NCI-H69 (cell line): ENCODE results near the gene MYL12A.
A peak's percentile ranks its signal among the peaks of the same experiment; 100 is the strongest.
"Not testable (repeated sequence)": the region's sequence is repeated elsewhere in the genome, so short reads cannot be mapped to it uniquely, and the experiment has no call there.

Experiments
- DNase-seq: peaks from one replicate; lab custom pipeline; 2025; lab: John Stamatoyannopoulos, UW

The MYL12A gene

GRCh38 chr18:3255611-3256165 is 8.1 kb downstream of the MYL12A start:
- DNase-seq: no peak

- peak; percentile 44 for DNase-seq
Measured at GRCh38 chr18:3256693-3257626, 9.4 kb downstream of the MYL12A start.

- no peak for DNase-seq
Measured at GRCh38 chr18:3257627-3258120, 10.1 kb downstream of the MYL12A start.

- no peak for DNase-seq
Measured at GRCh38 chr18:3260995-3261372, 13.4 kb downstream of the MYL12A start.

GRCh38 chr18:3261373-3262233 is 14.0 kb downstream of the MYL12A start, which contains the start of gene MYL12B:
Gene MYL12B (plus strand): TSS chr18:3262133. CDS start chr18:3272899, 10,766 bp downstream.
- peak; percentile 93 for DNase-seq

- DNase-seq: peak; percentile 57
Measured at GRCh38 chr18:3262234-3263131, 14.9 kb downstream of the MYL12A start.

- DNase-seq: no peak
Measured at GRCh38 chr18:3263132-3263700, 15.6 kb downstream of the MYL12A start.

- DNase-seq: no peak
Measured at GRCh38 chr18:3264362-3264761, 16.8 kb downstream of the MYL12A start.

- DNase-seq: no peak
Measured at GRCh38 chr18:3265564-3266033, 18.0 kb downstream of the MYL12A start.

- no peak for DNase-seq
Measured at GRCh38 chr18:3266062-3266608, 18.5 kb downstream of the MYL12A start.

- no peak for DNase-seq
Measured at GRCh38 chr18:3268306-3268705, 20.7 kb downstream of the MYL12A start.

- DNase-seq: no peak
Measured at GRCh38 chr18:3269241-3269913, 21.8 kb downstream of the MYL12A start.

- DNase-seq: no peak
Measured at GRCh38 chr18:3269914-3270299, 22.3 kb downstream of the MYL12A start.

GRCh38 chr18:3273042-3273441 is 25.4 kb downstream of the MYL12A start:
- DNase-seq: no peak

- not testable (repeated sequence) for DNase-seq
Measured at GRCh38 chr18:3277643-3278213, 30.1 kb downstream of the MYL12A start.

GRCh38 chr18:3279201-3280185 is 31.9 kb downstream of the MYL12A start:
- DNase-seq: no peak

- peak; percentile 88 for DNase-seq
Measured at GRCh38 chr18:3281456-3282400, 34.1 kb downstream of the MYL12A start.
